NCI-H524 (cell line): ENCODE data around the gene SMAD3.

ENCODE experiments used
- DNase-seq, 2 experiments: peaks; one replicate each; lab custom pipeline; 2025; lab: John Stamatoyannopoulos, UW

Gene SMAD3

DNA sequence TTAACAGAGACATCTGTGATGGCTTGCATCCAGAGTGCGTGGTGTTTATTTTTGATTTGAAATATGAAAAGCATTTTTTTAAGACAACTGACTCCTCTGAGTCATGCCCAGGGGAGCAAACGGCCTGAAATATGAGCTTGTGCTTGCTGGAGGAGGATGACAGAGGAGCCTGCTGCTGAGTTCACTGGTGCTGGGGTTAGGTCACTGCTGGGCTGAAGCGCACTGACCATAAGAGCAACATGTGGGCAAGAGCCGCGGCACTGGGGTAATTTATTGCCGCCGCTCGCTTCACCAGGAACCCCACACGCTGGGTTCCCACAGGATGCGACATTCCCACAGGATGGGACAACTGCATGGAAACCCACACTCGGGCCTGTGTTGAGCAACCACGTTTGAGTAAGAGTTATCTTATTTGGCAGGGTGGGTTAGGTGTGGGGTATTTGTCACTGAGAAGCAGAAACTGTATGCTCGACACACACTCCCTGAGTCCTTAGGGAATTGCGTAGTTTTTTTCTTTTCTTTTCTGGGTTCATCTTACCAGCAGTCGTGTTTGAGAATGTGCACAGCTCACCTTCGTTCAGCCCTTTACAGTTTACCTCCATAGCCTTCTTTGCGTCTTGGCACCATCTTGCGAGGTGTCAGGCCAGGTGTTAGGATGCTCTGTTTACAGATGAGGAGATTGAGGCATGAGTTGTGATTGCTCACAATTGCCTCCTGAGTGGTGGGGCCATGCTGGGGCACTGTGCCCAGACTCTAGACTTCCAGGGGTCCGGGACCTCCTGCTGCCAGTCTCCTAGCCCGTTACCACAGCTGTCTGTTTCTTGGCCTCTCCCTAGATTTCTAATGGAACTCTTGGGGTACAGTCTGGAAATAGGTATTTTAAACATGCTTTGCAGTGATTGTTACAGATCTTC lies 60.4 kb downstream of the SMAD3 start:
- DNase-seq, result no peak

DNA sequence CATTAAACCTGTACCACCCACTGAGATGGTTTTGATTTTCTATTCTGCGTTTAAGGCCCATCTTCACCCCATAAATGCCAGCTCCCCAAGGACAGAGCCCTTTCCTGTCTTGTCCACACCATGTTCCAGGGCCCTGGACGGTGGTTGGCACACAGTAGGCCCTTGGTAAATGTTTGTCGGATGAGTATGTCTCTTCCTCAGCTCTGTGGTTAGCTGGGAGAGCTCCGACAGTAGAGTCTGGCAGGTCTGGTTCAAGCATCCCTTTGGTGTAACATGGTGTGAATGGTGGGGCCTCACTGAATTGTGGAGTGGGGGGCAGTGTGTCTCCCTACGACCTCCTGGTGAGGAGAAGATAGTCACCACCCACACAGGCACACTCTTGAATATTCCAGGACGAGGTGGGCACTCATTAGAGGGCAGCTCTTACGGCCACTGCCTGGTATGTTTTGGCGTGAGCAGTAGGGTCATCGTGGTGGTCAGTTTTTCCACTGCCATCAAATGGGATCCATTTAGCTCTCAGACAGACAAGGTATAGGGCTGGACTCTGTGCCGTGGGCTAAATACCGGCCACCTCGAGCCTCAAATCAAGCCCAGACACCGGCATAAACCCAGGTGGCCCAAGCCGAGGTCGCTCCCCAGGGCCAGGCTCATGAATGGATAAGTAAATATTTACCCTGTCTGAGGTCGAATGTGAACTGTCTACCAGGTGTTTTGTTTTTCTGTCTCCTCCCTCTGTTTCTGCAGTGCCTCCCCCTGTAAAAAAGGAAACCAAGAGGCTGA lies 61.3 kb downstream of the SMAD3 start:
- no peak for DNase-seq

DNA sequence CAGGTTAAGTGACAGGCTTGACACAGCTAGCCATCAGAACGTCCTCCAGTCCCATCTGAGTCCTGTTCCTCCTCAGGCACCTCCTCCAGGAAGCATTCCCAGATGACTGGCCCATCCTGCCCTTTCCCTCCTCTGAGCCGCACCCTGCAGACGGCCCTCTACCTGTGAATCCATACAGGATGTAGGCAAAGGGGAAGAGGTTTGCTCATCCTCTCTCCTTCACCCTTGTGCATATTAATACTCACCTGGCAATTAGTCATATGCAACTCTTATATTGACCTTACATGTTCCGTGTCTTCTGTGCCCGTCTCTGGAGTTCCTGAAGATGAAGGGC lies 61.9 kb downstream of the SMAD3 start:
- no peak for DNase-seq

DNA sequence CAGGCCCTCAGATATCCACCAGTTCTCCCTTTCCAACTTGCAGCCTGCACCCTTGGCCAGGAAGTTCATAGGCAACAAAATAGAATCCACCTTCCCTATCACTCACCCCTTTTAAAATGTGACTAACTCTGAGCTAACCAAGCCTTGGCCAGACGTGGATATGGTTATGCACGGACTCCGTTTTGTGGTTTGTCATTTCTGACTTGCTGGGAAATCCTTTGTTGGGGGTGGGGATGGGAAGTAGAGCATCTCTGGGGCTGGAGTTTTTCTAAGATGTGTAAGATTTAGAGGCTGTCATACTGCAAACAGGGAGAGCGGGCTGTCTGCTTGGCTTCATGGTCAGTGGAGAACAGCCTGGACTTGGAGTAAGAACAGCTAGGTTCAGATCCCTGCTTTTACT lies 62.6 kb downstream of the SMAD3 start:
- DNase-seq, result no peak

DNA sequence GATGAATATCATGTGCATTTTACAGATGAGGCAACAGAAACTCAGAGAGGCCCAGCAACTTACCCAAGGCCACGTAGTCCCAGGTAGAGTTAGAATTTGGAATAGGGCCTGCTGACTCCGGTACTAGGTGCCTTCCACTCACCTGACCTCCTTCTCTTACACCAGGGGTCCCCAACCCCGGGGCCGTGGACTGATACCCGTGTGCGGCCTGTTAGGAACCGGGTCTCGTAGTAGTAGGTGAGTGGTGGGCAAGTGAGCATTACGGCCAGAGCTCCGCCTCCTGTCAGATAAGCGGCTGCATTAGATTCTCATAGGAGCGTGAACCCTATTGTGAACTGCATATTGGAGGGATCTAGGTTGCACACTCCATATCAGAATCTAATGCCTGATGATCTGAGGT lies 64.8 kb downstream of the SMAD3 start:
- no peak for DNase-seq

DNA sequence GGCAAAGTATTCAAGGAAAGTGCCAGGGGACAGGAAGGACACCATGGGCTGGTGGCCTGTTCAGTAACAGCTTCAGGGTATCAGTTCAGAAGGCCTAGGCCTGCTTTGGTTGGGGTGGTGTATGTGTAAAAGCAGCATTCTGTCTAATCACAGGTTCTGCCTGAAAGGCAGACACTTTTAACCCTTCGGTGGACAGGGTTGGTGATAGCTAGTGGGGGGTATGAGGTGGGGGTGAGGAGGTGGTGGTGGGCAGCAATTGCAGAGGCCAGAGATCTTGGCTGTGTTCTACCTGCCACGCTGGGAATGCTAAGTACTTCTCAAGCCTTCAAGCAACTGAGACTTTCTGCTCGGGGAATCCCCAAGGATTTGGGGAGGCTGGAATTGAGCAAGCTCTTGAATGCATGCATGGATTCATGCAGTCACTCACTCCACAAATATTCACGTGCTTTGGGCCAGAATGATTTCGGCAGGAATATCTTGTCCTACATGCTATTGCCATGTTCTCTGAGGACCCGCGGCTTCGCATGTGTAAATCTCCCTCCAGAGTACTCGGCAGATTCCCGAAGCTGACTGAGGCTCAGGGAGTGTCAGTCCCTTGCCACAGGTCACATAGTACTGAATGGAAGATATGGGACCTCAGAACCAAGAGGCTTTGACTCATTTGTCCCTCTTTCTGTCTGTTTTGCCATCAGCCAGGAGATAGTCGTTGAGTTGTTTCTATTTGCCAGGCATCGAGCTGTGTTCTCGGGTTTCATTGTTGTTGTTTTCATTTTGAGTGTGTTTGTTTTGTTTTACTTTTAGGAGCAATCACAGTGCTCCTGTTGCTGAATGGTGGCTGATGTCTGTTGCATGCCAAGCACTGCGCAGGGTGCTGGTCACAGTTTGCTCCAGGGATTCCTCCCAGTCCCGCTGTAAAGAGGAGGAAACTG lies 65.5 kb downstream of the SMAD3 start:
- DNase-seq, result no peak

DNA sequence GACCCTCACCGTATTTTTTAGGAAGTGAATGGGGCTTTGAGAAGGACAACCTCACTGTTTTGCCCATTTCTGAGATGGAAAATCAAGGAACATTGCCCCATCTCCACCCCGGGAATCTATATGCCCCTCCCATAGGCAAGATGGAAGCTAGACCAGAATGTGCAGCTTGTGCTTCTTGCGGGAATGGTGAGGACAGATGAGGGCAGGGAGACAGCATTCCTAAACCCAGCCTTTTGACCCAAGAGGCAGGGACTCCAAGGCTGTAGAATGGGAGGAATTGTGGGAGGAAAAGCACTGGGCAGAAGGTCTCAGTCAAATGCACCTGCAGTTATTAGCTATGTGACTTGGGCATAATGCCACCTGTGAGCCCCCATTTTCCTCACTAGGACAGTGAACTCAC lies 66.9 kb downstream of the SMAD3 start:
- no peak for DNase-seq

DNA sequence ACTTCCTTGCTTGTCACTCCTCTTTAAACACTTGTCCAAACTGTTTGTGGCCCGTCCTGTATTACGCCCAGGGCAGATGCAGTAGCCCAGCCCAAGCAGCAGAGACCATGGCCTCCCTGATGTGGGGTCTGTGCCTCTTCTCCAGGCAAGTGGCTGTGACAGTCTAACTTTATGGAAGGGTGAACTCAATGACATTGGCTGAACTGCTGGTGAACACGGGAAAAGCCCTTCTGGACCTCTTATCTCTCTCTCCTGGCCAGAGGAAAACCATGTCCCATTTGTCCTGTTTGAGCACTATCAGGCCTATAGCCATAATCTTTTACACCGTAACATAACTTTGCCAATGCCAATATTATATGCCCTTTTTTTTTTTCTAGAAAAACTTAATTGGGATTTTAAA lies 67.6 kb downstream of the SMAD3 start:
- no peak for DNase-seq

DNA sequence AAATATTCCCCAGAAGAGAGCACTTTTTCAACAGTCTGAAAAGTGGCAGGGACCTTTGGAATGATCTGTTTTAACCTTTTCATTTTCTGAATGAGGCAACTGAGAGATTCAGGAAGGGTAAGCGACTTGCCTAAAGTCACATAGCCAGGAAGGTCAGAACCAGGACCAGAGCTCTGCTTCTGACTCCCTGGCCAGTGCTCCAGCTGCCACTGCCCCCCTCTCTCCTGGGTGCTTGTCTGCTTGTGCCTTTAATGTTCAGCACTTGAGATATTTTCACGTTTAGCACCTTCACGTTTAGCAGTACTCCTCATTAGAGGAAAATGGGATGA lies 68.3 kb downstream of the SMAD3 start:
- no peak for DNase-seq

DNA sequence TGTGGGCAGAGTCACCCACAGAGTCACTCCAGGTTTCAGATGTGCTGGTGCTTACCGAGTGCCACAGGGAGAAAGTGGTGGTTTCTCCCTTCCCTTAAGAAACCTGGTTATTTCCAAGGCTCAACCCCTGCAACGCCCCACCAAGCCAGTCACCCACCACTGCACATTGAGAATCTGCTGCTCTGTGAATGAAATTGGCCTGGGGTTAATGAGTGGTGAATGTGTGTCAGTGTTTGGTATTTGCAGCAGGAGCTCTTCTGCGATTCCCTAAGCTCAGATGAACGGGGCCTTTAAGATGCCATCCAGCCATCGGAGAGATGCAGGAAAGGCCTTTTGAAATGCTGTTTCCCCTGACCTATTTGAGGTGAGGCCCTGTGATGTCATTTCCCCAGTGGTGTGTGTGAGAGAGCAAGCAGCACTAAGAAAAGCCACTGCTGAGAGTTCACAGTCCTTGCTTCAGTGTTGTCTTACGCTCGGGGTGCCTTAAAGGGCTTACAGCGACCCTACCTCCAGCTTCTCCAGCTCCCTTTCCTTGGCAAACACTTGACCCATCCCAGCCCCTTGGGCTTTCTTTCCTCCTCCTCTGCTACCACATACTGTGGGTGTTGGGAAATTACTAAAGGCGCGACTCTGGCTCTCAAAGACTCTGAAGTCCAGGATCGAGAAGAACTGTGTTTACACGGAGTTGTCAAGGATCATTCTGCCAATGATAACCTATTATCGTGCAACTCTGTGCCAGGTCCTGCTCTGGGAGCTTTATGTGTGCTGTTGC lies 68.9 kb downstream of the SMAD3 start:
- DNase-seq, result no peak

DNA sequence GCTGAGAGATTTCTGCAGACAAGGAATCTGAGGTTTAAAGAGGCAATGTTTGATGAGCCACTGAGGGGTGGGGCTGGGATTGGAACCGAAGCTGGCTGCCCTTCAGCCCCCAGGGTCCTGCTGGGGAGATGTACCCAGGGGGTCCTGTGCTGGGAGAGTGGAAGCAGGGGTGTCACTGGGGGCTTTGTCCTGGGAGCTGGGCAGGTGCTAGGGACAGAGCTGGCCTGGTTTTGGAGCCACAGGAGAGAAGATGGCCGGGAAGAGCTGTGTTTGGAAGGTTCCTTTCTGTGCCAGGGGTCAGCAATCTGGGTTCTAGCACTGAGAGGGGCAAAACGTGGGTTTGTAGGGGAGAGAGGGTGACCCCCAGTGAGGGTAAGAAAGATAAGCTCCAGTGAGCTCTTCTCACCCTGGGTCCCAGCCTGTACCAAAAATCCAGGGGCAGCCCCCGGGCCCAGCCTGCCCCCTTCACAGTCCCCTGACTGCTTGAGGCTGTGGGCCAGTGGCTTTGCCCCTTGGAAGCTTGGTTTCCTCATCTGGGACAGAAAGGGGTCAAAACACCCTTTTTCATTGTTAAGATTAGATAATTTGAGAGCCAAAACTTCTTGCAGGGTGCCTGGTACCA lies 69.6 kb downstream of the SMAD3 start:
- no peak for DNase-seq

DNA sequence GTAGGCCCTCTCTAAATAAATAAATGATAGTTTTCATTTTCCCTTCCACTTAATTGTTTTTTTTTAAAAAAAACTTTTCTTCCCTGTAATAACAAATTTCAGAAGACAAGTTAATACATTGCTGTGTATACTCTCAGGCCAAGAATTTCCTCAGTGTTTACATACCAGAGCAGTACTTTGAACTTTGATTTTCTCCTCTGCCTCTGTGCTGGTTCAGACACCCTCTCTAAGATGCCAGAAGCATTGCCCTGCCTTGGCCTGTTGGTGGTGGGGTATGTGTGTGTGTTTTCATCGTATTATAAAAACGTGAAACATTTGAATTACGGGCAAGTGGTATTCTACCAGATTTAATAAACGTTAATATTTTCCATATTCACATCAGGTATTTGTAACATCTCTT lies 70.1 kb downstream of the SMAD3 start:
- no peak for DNase-seq

DNA sequence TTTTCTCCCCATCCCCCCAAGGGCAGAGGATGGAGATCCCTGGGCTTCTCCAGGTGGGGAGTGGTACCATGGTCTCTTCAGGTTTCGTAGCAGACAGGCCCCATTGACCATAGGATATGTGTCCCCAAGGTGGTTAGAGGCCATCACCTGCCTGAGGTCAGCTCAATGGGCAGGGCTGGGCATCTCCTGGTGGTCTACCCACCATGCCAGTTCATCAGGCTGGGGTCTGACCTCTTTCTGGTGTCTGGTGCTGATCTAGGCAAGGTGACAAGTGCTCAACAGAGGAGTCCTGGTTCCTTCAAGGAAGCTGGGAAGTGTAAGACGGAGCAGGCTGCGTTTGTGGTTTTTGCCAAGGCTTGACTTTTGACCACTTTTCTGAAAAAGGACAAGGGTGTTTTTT lies 71.4 kb downstream of the SMAD3 start:
- DNase-seq, result no peak

DNA sequence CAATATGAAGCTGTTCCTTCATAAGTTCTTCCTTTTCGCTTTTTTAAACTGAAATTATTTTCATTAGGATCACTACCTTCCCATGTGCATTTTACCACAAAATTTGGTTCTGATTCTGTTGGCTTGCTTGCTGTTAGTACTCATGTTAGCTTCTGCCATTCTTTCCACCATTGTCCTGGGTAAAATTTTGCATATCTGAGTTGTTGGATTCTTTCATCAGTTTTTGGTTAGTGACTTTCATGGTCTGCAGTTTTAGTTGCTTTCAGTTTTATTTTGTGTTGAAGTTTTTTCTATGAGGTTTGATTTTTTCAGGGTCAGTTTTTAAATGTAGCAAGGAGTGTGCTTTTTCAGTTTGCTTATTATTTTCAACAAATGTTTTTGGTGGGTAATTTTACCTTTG lies 71.9 kb downstream of the SMAD3 start:
- no peak for DNase-seq

DNA sequence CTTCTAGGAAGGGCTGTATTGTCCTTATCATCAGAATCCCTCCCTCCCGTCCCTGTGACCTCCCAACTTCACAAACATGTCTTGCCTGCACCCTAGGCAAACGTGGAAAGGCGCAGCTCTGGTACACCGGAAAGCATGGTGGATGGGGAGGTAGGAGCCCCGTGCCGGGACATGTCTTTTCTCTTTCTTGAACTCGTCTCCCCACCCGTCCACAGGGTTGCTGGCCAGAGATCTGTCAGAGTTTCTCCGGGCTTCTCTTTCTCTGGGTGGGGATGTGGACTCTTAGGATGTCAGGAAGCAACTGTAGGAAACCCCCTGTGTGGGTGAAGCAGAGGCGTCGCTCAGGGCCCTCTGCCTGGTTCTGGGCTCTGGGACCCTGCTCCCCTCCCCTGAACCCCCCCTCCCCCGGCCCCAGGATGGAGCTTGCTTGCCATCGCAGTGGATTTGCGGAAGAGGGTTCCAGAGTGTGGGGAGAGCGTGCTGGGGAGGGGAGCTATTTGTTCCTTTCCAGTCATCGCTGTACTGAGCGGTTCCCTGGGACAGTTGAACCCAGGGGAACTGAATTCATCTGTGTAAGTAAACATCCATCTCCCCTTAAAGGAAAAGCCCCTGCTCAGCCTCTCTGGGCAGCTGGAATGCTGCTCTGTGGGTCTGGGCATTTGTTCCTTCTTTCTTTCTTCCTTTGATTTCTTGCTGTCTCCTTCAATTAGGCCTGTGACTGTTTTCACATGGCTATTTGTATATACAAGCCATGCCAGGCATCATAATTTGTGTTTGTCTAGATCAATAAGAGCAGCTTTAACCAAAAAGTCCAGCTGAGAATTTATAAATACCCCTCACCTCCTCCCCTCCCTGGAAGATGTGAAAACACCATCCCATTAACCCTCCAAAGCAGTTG lies 72.8 kb downstream of the SMAD3 start:
- no peak for DNase-seq

DNA sequence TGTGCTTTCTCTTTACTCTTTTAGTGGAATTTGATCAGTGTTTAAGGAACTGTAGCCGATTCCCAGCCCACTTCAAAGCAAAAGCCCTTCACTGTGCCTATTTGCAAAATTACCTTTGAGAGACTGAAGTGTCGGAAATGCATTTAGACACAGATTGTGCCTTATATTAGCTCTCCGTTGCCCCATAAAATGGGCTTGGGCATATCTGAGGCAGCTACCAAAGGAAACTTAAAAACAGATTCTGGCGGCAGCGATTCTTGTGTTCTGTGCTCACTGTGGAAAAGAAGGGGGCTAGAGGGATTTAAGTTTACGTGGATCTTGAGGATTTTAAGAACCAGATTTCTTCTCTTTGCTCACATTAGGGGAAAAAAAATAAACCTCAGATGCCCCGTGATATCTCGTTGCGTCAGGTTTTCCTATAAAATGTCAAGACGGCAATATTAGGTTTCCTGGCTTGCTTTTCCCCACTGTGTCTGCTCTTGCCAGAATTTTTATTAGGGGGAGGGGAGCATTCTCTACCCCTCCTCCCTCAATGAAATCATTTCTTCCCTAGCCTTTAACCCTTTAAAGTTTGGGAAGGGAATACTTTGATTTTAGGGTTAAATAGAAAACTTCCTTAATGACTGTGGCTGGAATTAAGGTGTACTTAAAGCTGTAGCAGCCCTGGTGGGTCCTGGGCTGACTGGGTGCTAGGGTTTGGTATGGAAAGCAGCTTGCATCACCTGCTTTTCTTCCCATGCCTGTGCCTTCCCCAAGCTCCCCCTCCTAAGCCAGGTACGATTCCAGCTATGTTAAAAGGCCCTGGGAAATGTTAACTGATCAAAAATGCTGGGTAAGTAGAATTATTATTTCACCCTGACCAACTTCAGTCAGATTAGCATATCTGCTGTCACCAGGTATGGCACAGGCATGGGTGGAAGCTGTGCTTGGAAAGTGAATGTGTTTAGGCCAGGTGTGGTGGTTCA lies 73.8 kb downstream of the SMAD3 start:
- DNase-seq, result no peak

DNA sequence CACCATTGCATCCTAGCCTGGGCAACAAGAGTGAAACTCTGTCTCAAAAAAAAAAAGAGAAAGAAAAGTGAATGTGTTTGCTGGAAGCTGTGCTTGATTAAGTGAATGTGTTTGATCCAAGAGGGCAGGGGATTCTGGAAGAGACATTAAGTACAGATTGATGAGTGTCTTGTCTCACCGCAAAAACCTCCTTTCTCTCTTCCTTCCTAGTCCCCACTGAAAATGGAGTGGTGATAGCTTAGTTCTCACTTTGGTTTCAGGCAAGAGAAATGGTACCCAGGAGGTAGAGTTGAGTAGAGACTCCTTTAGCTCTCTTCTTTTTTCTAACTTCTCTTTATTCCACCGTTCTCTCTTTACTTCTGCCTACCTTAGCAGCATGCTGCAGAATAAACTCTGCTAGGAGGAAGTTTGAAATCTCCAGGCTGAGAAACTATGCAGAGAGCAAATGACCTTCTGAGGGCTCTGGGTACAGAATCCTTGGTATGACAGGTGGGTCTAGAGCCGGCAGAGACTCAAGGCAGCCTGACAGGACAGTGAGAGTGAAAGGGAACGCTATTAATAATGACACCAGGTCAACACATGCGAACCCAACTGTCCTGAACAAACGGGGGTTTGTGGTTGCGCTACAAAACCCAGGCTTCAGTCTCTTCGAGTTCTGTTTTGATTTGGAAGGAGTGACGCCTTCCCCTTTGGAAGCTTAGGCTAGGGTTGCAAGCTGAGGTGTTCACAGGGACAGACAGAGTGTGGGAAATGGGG lies 74.9 kb downstream of the SMAD3 start:
- DNase-seq, result no peak

DNA sequence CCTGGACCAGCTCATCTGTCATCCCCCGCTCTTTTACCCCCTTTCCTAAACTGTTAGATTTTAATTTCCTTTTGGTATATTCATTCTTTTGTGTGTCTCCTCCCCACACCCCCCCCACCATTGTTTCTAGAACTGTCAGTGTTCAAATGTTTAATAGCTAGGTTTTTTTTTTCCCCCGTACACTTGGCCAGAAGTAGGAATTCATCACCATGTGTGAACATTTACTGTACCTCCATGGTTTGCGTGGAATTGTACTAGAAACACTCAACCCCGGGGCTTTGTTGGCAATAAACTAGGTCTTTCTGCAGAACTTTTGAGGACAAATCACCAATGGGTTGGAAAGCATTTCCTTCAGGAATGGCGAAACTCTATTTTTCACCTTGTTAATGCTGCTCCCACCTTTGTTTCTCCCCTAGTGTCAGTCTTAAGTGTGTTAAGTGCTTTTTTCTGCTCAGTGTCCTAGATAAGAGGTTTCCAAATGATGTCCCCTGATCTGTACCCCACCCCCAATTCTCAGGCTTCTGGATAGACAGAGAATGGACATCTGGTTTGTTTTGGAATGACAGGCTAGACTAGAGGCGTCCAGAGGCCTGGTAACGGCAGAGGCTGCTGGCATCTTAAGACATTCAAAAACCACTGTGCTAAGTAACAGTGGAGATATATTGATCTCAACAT lies 76.8 kb downstream of the SMAD3 start:
- DNase-seq, result no peak
